ENCODE measurements around the gene ARHGAP22.

- TF ChIP-seq CTCF (IDR thresholded peaks at IDR 0.05) (no peak), ZFX (IDR thresholded peaks at IDR 0.05; ENCODE audit: borderline replicate concordance) (no peak)
Observed at GRCh38 chr10:48538611-48539010, 66.3 kb downstream of the ARHGAP22 start.
